HepG2 (cell line): ENCODE results near the gene RIN3.

Experiments
- CEBPB ChIP-seq: IDR thresholded peaks from 2 replicates; pipeline ENCODE4 v1.6.1; 2011; ENCODE audit warnings: low read depth, low read length, improper control_type of control experiment, borderline replicate concordance
- ELF3 ChIP-seq: IDR thresholded peaks from 2 replicates; pipeline ENCODE4 v1.6.1; 2016; ENCODE audit warnings: missing genetic modification reagents, missing compliant biosample characterization
- ISL2 ChIP-seq: sonication (generic); formaldehyde crosslinking; IDR thresholded peaks from 2 replicates; pipeline ENCODE4 v1.5.0; 2020; ENCODE audit warnings: missing genetic modification reagents
- POLR2AphosphoS5 ChIP-seq: IDR thresholded peaks from 2 replicates; pipeline ENCODE4 v1.6.1; 2012; ENCODE audit warnings: low read depth, low read length
- RFX5 ChIP-seq: IDR thresholded peaks from 2 replicates; pipeline ENCODE4 v1.6.1; 2011; ENCODE audit warnings: low read depth, low read length, improper control_type of control experiment
- ZNF234 ChIP-seq: sonication (generic); formaldehyde crosslinking; conservative IDR thresholded peaks from 2 replicates; pipeline ENCODE4 v1.5.1; 2020; ENCODE audit warnings: mild to moderate bottlenecking, missing genetic modification reagents

DNA sequence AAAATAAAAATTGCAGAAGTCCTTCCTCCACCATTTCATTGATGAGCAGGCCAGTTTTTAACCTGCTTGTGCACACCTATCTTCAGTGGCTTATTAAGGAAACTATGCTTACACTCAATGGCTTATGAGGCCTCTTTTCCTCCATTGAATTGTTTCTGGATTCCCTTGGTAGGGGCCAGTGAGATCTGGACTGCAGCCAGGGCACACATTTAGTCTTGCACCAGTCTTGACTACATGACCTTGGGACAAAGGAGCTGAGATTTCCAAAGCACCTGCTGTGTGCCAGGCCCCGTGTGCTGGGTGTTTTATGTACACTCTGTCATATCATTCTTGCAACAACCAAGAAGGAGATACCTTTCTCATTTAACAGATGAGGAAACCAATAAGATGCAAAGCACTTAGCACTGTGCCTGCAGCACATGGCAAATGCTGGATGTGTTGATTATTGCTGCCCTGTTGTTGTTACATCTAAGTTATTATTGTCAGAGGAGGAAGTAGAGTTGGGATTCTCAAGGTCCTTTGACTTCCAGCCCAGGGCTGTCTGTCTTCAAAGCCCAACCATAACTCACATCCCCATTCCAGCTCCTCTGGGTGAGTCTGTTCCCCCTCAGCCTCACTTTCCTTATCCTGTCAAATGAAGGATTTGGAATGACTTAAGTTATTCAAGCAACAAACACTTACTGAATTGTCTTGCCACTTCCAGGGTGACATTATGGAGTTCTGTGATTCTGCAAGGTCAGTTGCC lies 31.6 kb upstream of the RIN3 start:
- no peak for TF ChIP-seq ELF3 (CRISPR knock-in tag)
- TF ChIP-seq POLR2AphosphoS5 = no peak
- TF ChIP-seq CEBPB = no peak
- no peak for TF ChIP-seq ZNF234 (CRISPR knock-in tag)
- no peak for TF ChIP-seq ISL2
- no peak for TF ChIP-seq RFX5
